IPS DF 6.9 (cell line): ENCODE results near the gene ARHGAP24.

ENCODE experiments used
- DNase-seq: peaks from one replicate; pipeline ENCODE4 v3.0.0-alpha.2; 2013; ENCODE audit warnings: low read depth, low spot score
- H3K27ac ChIP-seq: one replicate; pipeline ENCODE4 v1.5.1; 2013; ENCODE audit warnings: low read length, control low read depth
- H3K27me3 ChIP-seq: 2 replicates; pipeline ENCODE4 v1.6.1; 2013; ENCODE audit warnings: mild to moderate bottlenecking, low read length; ENCODE audit not compliant: control insufficient read depth, insufficient read depth
- H3K36me3 ChIP-seq: 2 replicates; pipeline ENCODE4 v1.6.1; 2013; ENCODE audit warnings: low read length; ENCODE audit not compliant: control insufficient read depth, insufficient read depth
- H3K4me1 ChIP-seq: 2 replicates; pipeline ENCODE4 v1.6.1; 2013; ENCODE audit warnings: low read length; ENCODE audit not compliant: control insufficient read depth, insufficient read depth
- H3K4me3 ChIP-seq: 2 replicates; pipeline ENCODE4 v1.5.1; 2013; ENCODE audit warnings: mild to moderate bottlenecking, low read length
- H3K9me3 ChIP-seq: 2 replicates; pipeline ENCODE4 v1.6.1; 2013; ENCODE audit warnings: low read length, inconsistent platforms; ENCODE audit not compliant: control insufficient read depth, insufficient read depth
- WGBS: extraction: QIAGEN DNeasy Blood & Tissue Kit; methylation state at CpG from one replicate; pipeline ENCODE4 v1.1.7; 2013; ENCODE audit warnings: mixed read lengths, missing lambda C conversion rate; ENCODE audit not compliant: insufficient read length, insufficient coverage; 5-methylcytosine and 5-hydroxymethylcytosine counted together

The ARHGAP24 gene

GRCh38 chr4:85755285-85755684 lies 280.3 kb downstream of the ARHGAP24 start:
- peaks cover 2% of the 10 kb centered on the region; the same call in 1 of the 2 replicates for H3K4me1 ChIP-seq
- WGBS = no CpG with 5 or more reads among the region's 4 CpGs
- no peak for DNase-seq
- no peaks in the 10 kb centered on the region for H3K27me3 ChIP-seq
- no peak overlapping the region for H3K4me3 ChIP-seq
- H3K36me3 ChIP-seq = no peaks in the 10 kb centered on the region
- H3K9me3 ChIP-seq = no peaks in the 10 kb centered on the region
- H3K27ac ChIP-seq = no peak overlapping the region

DNA sequence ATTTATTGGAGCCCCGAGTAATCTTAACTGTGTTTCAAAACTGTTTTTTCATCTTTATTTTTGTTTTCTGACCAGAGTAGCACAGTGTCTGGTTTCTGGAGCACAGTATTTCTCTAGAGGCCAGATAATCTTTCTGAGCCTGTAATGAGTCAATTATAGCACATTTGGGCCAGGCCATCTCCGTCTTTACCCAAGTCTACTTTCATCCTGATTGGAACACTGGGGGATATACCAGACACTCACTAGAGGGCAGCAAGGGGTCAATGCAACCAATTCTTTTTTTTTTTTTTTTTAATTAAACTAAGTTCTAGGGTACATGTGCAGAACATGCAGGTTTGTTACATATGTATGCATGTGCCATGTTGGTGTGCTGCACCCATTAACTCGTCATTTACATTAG lies 282.0 kb downstream of the ARHGAP24 start:
- Histone ChIP-seq H3K4me3 (no peak overlapping the region), H3K36me3 (no peaks in the 10 kb centered on the region), H3K27me3 (no peaks in the 10 kb centered on the region), H3K9me3 (no peaks in the 10 kb centered on the region), H3K4me1 (peaks cover under 1% of the 10 kb centered on the region; the same call in 1 of the 2 replicates), H3K27ac (no peak overlapping the region)
- no CpG with 5 or more reads among the region's 3 CpGs for WGBS
- no peak for DNase-seq

GRCh38 chr4:85759388-85759787 lies 284.4 kb downstream of the ARHGAP24 start:
- WGBS = no CpG with 5 or more reads among the region's 3 CpGs
- H3K27me3 ChIP-seq = no peaks in the 10 kb centered on the region
- no peak overlapping the region for H3K27ac ChIP-seq
- no peak for DNase-seq
- no peaks in the 10 kb centered on the region for H3K36me3 ChIP-seq
- no peaks in the 10 kb centered on the region for H3K9me3 ChIP-seq
- H3K4me3 ChIP-seq = no peak overlapping the region
- no peaks in the 10 kb centered on the region for H3K4me1 ChIP-seq

GRCh38 chr4:85760511-85760910 lies 285.6 kb downstream of the ARHGAP24 start:
- Histone ChIP-seq H3K27ac (no peak overlapping the region), H3K4me3 (no peak overlapping the region), H3K9me3 (no peaks in the 10 kb centered on the region), H3K4me1 (no peaks in the 10 kb centered on the region), H3K27me3 (no peaks in the 10 kb centered on the region), H3K36me3 (no peaks in the 10 kb centered on the region)
- WGBS = no CpG with 5 or more reads among the region's 4 CpGs
- no peak for DNase-seq

- H3K36me3 ChIP-seq = no peaks in the 10 kb centered on the region
- no peak overlapping the region for H3K27ac ChIP-seq
- DNase-seq = no peak
- no peaks in the 10 kb centered on the region for H3K4me1 ChIP-seq
- WGBS = no CpG with 5 or more reads among the region's 7 CpGs
- no peaks in the 10 kb centered on the region for H3K9me3 ChIP-seq
- no peak overlapping the region for H3K4me3 ChIP-seq
- no peaks in the 10 kb centered on the region for H3K27me3 ChIP-seq
Measured at GRCh38 chr4:85761803-85762528, 287.0 kb downstream of the ARHGAP24 start.

DNA sequence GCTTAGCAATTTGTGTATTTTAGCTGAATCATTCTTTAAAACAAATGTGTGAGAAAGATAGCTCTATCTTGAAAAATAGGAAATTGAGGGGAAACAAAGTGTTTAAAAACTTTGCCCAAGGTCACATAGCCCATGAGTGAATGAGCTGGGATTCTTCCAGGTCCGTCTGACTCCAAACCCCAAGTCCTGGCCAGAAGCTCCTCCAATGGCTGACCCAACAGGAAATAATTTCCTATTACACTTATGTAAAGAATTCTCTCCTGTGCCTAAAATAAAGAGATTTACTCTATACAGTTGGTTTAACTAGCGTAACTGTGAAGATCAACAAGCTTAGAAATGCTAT lies 287.6 kb downstream of the ARHGAP24 start:
- no peaks in the 10 kb centered on the region for H3K36me3 ChIP-seq
- DNase-seq = no peak
- no CpG with 5 or more reads among the region's 2 CpGs for WGBS
- no peak overlapping the region for H3K4me3 ChIP-seq
- no peaks in the 10 kb centered on the region for H3K4me1 ChIP-seq
- H3K27ac ChIP-seq = no peak overlapping the region
- no peaks in the 10 kb centered on the region for H3K9me3 ChIP-seq
- H3K27me3 ChIP-seq = no peaks in the 10 kb centered on the region

- DNase-seq = no peak
- no peaks in the 10 kb centered on the region for H3K9me3 ChIP-seq
- no CpG with 5 or more reads among the region's 2 CpGs for WGBS
- H3K4me1 ChIP-seq = no peaks in the 10 kb centered on the region
- H3K27ac ChIP-seq = no peak overlapping the region
- no peak overlapping the region for H3K4me3 ChIP-seq
- H3K27me3 ChIP-seq = no peaks in the 10 kb centered on the region
- no peaks in the 10 kb centered on the region for H3K36me3 ChIP-seq
Measured at GRCh38 chr4:85763202-85763601, 288.3 kb downstream of the ARHGAP24 start.

- Histone ChIP-seq H3K27ac (no peak overlapping the region), H3K4me3 (no peak overlapping the region), H3K9me3 (no peaks in the 10 kb centered on the region), H3K36me3 (no peaks in the 10 kb centered on the region), H3K27me3 (no peaks in the 10 kb centered on the region), H3K4me1 (no peaks in the 10 kb centered on the region)
- no peak for DNase-seq
- WGBS = no CpG with 5 or more reads among the region's 1 CpG
Measured at GRCh38 chr4:85767649-85768048, 292.7 kb downstream of the ARHGAP24 start.

DNA sequence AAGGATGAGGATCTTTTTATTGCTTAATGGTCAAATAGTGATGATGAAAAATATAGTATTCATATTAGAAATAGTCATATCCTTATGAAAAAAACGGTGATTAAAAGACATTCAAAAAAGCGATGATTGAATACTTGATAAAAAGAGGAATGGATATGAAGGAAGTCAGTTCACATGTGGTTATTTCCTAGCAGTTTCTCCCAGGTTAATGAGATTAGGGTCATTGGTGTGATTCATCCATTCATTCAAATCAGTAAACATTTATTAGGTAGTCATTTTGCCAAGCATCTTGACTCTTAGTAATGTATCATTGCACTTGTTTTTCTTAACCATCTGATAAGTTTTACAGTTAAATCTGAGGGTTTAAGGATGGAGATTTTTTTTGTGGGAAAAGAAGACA lies 294.1 kb downstream of the ARHGAP24 start:
- no peak for DNase-seq
- 100% methylated on average over 2 of the region's 2 CpGs for WGBS
- H3K27me3 ChIP-seq = no peaks in the 10 kb centered on the region
- H3K36me3 ChIP-seq = no peaks in the 10 kb centered on the region
- H3K27ac ChIP-seq = no peak overlapping the region
- H3K9me3 ChIP-seq = no peaks in the 10 kb centered on the region
- H3K4me3 ChIP-seq = no peak overlapping the region
- H3K4me1 ChIP-seq = no peaks in the 10 kb centered on the region

DNA sequence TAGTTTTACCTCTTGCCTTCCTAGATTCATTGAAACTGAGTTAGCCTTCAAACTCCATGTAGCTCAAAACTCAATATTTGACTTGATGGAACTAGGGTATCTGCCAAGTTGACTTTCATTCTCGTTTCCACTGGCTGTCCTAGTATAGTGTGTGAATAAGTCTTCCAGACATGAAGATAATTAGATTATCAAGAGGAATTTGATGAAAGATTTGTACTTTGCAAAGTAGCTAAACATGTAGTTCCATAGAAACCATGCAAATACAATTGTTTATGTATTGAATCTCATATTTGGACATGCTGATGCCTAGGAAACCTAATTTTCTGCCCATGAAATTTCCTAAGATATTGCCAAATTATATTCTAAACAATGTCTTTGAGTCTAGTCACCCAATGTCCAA lies 297.5 kb downstream of the ARHGAP24 start:
- no peak for DNase-seq
- Histone ChIP-seq H3K27ac (no peak overlapping the region), H3K27me3 (no peaks in the 10 kb centered on the region), H3K9me3 (no peaks in the 10 kb centered on the region), H3K36me3 (no peaks in the 10 kb centered on the region), H3K4me1 (no peaks in the 10 kb centered on the region), H3K4me3 (no peak overlapping the region)
- no CpG with 5 or more reads among the region's 1 CpG for WGBS

- no peak overlapping the region for H3K4me3 ChIP-seq
- peaks cover 1% of the 10 kb centered on the region; the same call in 1 of the 2 replicates for H3K4me1 ChIP-seq
- no peaks in the 10 kb centered on the region for H3K27me3 ChIP-seq
- WGBS = no CpG with 5 or more reads among the region's 1 CpG
- no peak overlapping the region for H3K27ac ChIP-seq
- no peak for DNase-seq
- H3K9me3 ChIP-seq = no peaks in the 10 kb centered on the region
- H3K36me3 ChIP-seq = no peaks in the 10 kb centered on the region
Measured at GRCh38 chr4:85773372-85773771, 298.4 kb downstream of the ARHGAP24 start.
